Measurements from ENCODE around the gene GALP. TPM values are rescaled to one million over a fixed set of nuclear protein-coding genes. Genes with fewer than 3 reads are reported as not detected.
"Not testable (repeated sequence)": the region's sequence is repeated elsewhere in the genome, so short reads cannot be mapped to it uniquely, and the experiment has no call there.

Gene GALP
- total and polyA plus RNA-seq, 10 donors = not detected

GRCh38 chr19:56201973-56202372, 26.2 kb downstream of the GALP start, which contains the start of gene ZSCAN5C:
Gene ZSCAN5C, plus strand, starts transcription at chr19:56202273. Its CDS starts 3,641 bp downstream, at chr19:56205914.
- H3K27ac ChIP-seq = no peak within 1 kb of the TSS
- TF ChIP-seq CTCF (IDR thresholded peaks at IDR 0.05 in 8 of 11, conservative IDR thresholded peaks at IDR 0.05 in 3 of 11) (no peak), POLR2AphosphoS5 (IDR thresholded peaks at IDR 0.05) (no peak), POLR2A (IDR thresholded peaks at IDR 0.05) (no peak)
- no peaks in the 10 kb centered on the region for H3K4me1 ChIP-seq
- H3K36me3 ChIP-seq = no peaks in the 10 kb centered on the region
- 59 to 72% (median 71%) methylated on average over 3 of the region's 3 CpGs for WGBS, 5 donors
- no peak within 1 kb of the TSS for H3K4me3 ChIP-seq
- no peak for DNase-seq
- no peaks in the 10 kb centered on the region for H3K9me3 ChIP-seq
- H3K27me3 ChIP-seq (replicated peaks in 1 of 7) = no peaks in the 10 kb centered on the region
- intact Hi-C loops (cut with DNase I; ENCODE audit: low total_unique reads) = no loop called here

GRCh38 chr19:56207581-56207980, 31.8 kb downstream of the GALP start:
- H3K36me3 ChIP-seq; DNase-seq; H3K4me3 ChIP-seq; H3K27ac ChIP-seq; H3K9me3 ChIP-seq; H3K4me1 ChIP-seq; H3K27me3 ChIP-seq (replicated peaks in 1 of 7); intact Hi-C loops (cut with DNase I; ENCODE audit: low total_unique reads): not testable (repeated sequence)
- 61 to 79% (median 75%) methylated on average over 4 to 5 of the region's 5 CpGs for WGBS, 5 donors

GRCh38 chr19:56209091-56209490, 33.3 kb downstream of the GALP start:
- 87 to 91% (median 89%) methylated on average over 12 of the region's 12 CpGs for WGBS, 5 donors
- Histone ChIP-seq H3K27ac (no peak overlapping the region), H3K9me3 (no peaks in the 10 kb centered on the region), H3K36me3 (no peaks in the 10 kb centered on the region), H3K4me3 (no peak overlapping the region), H3K4me1 (no peaks in the 10 kb centered on the region), H3K27me3 (replicated peaks in 1 of 7) (peaks cover 0 to 4% (median 0%) of the 10 kb centered on the region in 7 donors)
- no peak for DNase-seq
- intact Hi-C loops (cut with DNase I; ENCODE audit: low total_unique reads) = no loop called here
- TF ChIP-seq CTCF (IDR thresholded peaks at IDR 0.05 in 8 of 11, conservative IDR thresholded peaks at IDR 0.05 in 3 of 11) (no peak), POLR2A (IDR thresholded peaks at IDR 0.05) (no peak), POLR2AphosphoS5 (IDR thresholded peaks at IDR 0.05) (no peak)

GRCh38 chr19:56210036-56210435, 34.2 kb downstream of the GALP start:
- 84 to 93% (median 89%) methylated on average over 9 of the region's 9 CpGs for WGBS, 5 donors
- not testable (repeated sequence) for DNase-seq

GRCh38 chr19:56211718-56212117, 35.9 kb downstream of the GALP start:
- Histone ChIP-seq H3K9me3 (no peaks in the 10 kb centered on the region), H3K27me3 (replicated peaks in 1 of 7) (peaks cover 0 to 22% (median 0%) of the 10 kb centered on the region in 7 donors)

More at GRCh38 chr19:56210036-56210435, 34.2 kb downstream of the GALP start:
- H3K4me3 ChIP-seq; H3K9me3 ChIP-seq; H3K4me1 ChIP-seq; H3K27me3 ChIP-seq (replicated peaks in 1 of 7); H3K27ac ChIP-seq; intact Hi-C loops (cut with DNase I; ENCODE audit: low total_unique reads); H3K36me3 ChIP-seq: not testable (repeated sequence)

More at GRCh38 chr19:56211718-56212117, 35.9 kb downstream of the GALP start:
- no peak for TF ChIP-seq POLR2AphosphoS5 (IDR thresholded peaks at IDR 0.05)
- TF ChIP-seq CTCF (IDR thresholded peaks at IDR 0.05 in 8 of 11, conservative IDR thresholded peaks at IDR 0.05 in 3 of 11) = no peak
- no peak for TF ChIP-seq POLR2A (IDR thresholded peaks at IDR 0.05)
- no peak for DNase-seq
- intact Hi-C loops (cut with DNase I; ENCODE audit: low total_unique reads) = no loop called here
- Histone ChIP-seq H3K27ac (no peak overlapping the region), H3K36me3 (no peaks in the 10 kb centered on the region), H3K4me3 (no peak overlapping the region), H3K4me1 (no peaks in the 10 kb centered on the region)
- 65 to 81% (median 76%) methylated on average over 4 of the region's 4 CpGs for WGBS, 5 donors

Data from spleen (tissue), 11 donors.